Measurements from ENCODE around the gene TMEM255A.

DNA sequence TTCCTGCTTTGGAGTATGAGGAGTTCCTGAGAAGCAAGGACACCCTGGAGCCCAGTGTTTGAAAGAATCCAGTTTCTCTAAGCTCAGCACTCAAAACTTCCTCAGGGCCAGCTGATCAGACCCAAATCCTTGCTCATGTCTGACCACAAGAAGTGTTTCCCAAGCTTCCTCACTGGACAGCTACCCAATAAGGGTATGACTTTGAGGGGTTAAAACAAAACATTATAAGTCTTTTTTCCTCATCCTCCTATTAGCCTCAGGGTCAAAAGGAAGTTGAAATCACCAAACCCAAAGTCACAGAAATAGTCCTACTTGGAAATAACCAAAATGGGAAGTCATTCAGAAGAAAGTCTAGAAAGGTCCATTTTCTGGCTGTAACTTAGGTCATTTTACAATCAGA, 46.9 kb downstream of the TMEM255A start:
- TF ChIP-seq, protein P1, sequence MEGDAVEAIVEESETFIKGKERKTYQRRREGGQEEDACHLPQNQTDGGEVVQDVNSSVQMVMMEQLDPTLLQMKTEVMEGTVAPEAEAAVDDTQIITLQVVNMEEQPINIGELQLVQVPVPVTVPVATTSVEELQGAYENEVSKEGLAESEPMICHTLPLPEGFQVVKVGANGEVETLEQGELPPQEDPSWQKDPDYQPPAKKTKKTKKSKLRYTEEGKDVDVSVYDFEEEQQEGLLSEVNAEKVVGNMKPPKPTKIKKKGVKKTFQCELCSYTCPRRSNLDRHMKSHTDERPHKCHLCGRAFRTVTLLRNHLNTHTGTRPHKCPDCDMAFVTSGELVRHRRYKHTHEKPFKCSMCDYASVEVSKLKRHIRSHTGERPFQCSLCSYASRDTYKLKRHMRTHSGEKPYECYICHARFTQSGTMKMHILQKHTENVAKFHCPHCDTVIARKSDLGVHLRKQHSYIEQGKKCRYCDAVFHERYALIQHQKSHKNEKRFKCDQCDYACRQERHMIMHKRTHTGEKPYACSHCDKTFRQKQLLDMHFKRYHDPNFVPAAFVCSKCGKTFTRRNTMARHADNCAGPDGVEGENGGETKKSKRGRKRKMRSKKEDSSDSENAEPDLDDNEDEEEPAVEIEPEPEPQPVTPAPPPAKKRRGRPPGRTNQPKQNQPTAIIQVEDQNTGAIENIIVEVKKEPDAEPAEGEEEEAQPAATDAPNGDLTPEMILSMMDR (IDR thresholded peaks at IDR 0.05): no peak
- no peak for TF ChIP-seq EZH2 (IDR thresholded peaks at IDR 0.05; ENCODE audit: borderline replicate concordance, insufficient read depth, low read depth, low read length, poor library complexity, severe bottlenecking)
